Activated T-helper 1 cell treated with anti-CD3 and anti-CD28 coated beads, Interleukin-12 subunit alpha, Interleukin-12 subunit beta, Interleukin-2, Interleukin-4 antibody, amounts not matched to agents 30 ng/mL and 10 ng/mL and 1 ng/mL, durations not matched to agents 14 hours and 24 hours and 36 hours (primary cell): ENCODE measurements around the gene NMT1. TPM values are rescaled to one million over a fixed set of nuclear protein-coding genes. Genes with fewer than 3 reads are reported as not detected.

Source experiments
- DNase-seq: peaks from one replicate; pipeline ENCODE4 v3.0.0; 2021; ENCODE audit warnings: low spot score
- H3K27ac Mint-ChIP-seq: one replicate; pipeline ENCODE4 v1.8.0; 2021; ENCODE audit warnings: mild to moderate bottlenecking, mixed read lengths
- H3K27me3 Mint-ChIP-seq: one replicate; pipeline ENCODE4 v1.8.0; 2022; ENCODE audit warnings: mild to moderate bottlenecking, moderate library complexity, mixed read lengths; ENCODE audit not compliant: insufficient read depth
- H3K36me3 Mint-ChIP-seq: one replicate; pipeline ENCODE4 v1.8.0; 2021; ENCODE audit warnings: low read depth, mixed read lengths
- H3K4me1 Mint-ChIP-seq: one replicate; pipeline ENCODE4 v1.8.0; 2021; ENCODE audit warnings: low read depth, mixed read lengths
- H3K4me3 Mint-ChIP-seq: one replicate; pipeline ENCODE4 v1.8.0; 2021; ENCODE audit warnings: mild to moderate bottlenecking, moderate library complexity, mixed read lengths
- H3K9me3 Mint-ChIP-seq: one replicate; pipeline ENCODE4 v1.8.0; 2021; ENCODE audit warnings: mixed read lengths
- intact Hi-C: fragments of 100-400 bp; cut with micrococcal nuclease; formaldehyde crosslinking; loops from one replicate; pipeline ENCODE4 v1.15.1; 2024
- total RNA-seq: library from RNA; stranded (reverse); gene quantifications from 2 replicates; pipeline ENCODE4 v1.2.3, GENCODE V29; 2022

NMT1 gene
- total RNA-seq, 1 donor from 2014 or later: 173 TPM

DNA sequence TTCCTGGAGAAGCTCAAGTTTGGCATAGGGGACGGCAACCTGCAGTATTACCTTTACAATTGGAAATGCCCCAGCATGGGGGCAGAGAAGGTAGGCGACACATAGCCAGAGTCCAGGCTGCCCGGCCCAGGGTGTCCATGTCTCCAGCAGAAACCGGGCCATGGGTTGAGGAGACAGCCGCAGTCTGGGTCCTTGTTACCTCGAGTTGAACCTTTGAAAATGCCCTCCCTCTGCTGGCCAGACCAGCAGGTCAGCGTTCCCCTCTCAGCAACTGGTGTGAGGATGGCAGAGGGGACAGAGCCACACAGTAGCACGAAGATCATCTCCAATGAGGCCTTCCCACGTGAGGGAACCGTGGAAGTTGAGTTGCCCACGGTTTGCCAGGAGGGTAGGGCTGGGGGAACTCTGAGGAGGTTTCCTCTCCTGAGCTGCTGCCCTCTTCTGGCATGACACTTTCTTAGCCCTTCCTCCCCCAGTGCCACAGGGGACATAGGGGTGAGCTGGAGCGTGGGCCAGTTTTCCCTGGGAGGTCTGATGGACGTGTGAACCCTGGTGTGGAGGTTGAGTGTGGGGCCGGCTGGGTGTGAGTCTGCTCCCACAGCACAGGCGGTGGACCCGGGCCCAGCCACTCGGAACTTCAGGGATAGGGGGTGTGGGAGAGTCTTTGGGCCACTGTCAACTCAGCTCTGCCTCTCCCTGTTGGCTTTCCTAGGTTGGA is 43.9 kb downstream of the NMT1 start:
- intact Hi-C loops: no loop called here
- Mint-ChIP-seq H3K9me3 (no peaks in the 10 kb centered on the region), H3K27ac (no peak overlapping the region), H3K4me1 (no peaks in the 10 kb centered on the region), H3K36me3 (peaks cover 25% of the 10 kb centered on the region), H3K4me3 (no peak overlapping the region), H3K27me3 (no peaks in the 10 kb centered on the region)
- DNase-seq: no peak

DNA sequence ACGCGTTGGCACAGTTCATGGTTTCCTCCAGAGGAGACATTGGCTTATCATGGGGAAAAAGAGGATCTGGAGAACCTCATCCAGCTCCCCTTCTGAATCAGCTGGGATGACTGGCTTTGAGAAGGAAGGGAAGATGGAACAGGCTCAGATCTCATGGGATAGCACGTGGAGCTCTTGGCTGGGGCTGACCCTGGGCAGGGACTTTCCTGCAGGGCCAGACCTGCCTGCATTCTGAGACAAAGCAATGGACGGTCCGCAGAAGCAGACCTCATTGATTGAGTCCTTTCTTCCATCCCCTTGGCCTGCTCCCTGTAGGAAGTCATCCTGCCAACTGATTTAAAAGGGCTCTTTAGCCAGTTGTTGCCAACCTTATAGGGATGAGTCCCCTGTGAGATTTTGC is 45.0 kb downstream of the NMT1 start:
- no peak overlapping the region for H3K4me3 Mint-ChIP-seq
- no peak overlapping the region for H3K27ac Mint-ChIP-seq
- DNase-seq: no peak
- no peaks in the 10 kb centered on the region for H3K9me3 Mint-ChIP-seq
- peaks cover 25% of the 10 kb centered on the region for H3K36me3 Mint-ChIP-seq
- H3K27me3 Mint-ChIP-seq: no peaks in the 10 kb centered on the region
- intact Hi-C loops: no loop called here
- no peaks in the 10 kb centered on the region for H3K4me1 Mint-ChIP-seq

- Mint-ChIP-seq H3K4me3 (no peak overlapping the region), H3K4me1 (no peaks in the 10 kb centered on the region), H3K36me3 (peaks cover 25% of the 10 kb centered on the region), H3K27me3 (no peaks in the 10 kb centered on the region), H3K27ac (no peak overlapping the region), H3K9me3 (no peaks in the 10 kb centered on the region)
- no peak for DNase-seq
- intact Hi-C loops: no loop called here
Measured at GRCh38 chr17:45106582-45106981, 45.5 kb downstream of the NMT1 start.

DNA sequence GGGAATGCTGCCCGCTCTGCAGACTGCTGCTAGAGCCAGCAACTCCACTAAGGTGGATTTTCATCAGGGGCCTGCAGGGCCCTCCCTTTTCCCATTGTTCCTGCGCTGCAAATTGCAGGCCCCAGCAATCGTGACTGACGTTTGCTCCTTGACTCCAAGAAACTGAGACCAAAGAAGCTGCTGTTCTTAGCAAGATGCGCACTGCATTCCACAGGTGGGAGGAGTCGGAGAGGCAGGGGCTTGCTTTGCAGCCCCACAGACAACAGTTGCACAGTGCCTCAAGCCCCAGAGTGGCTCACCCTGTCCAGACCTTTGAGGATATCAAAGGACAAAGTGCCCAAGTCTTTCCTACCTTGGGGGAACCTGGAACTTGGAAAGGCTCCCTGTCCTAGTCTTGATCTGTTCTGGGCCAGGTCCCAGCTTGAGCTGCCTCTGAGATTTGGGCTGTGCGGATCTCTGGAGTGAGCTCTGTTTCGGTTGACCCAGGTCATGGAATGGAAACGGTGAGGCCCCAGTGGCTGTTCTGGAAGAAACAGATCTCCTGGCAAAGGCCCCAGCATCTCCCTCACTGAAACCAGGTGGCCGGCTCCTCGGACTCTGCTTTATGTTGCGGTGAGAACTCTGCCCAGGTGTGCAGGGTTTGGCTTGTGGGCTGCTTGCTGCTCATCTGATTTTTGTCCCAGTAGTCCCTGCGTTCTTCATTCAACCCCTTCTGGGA is 46.3 kb downstream of the NMT1 start:
- H3K27ac Mint-ChIP-seq: no peak overlapping the region
- intact Hi-C loops: no loop called here
- no peak overlapping the region for H3K4me3 Mint-ChIP-seq
- H3K27me3 Mint-ChIP-seq: no peaks in the 10 kb centered on the region
- peaks cover 22% of the 10 kb centered on the region for H3K36me3 Mint-ChIP-seq
- H3K9me3 Mint-ChIP-seq: no peaks in the 10 kb centered on the region
- DNase-seq: no peak
- no peaks in the 10 kb centered on the region for H3K4me1 Mint-ChIP-seq

DNA sequence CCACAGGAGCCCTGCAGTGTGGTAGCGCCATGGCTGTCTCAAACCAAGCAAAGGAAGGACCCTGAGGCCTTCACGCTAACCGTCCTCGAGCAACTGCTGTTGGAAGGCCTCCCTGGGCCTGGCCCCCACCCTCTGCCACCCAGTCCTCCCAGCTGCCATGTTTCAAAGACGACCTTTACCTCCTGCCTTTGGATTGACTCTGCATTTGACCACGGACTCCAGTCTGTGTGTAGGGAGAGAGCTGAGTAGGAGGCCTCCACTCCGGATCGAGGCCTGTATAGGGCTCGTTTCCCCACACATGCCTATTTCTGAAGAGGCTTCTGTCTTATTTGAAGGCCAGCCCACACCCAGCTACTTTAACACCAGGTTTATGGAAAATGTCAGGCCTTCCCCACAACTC is 46.9 kb downstream of the NMT1 start:
- H3K36me3 Mint-ChIP-seq: peaks cover 17% of the 10 kb centered on the region
- no peak overlapping the region for H3K4me3 Mint-ChIP-seq
- intact Hi-C loops: no loop called here
- no peak overlapping the region for H3K27ac Mint-ChIP-seq
- no peaks in the 10 kb centered on the region for H3K9me3 Mint-ChIP-seq
- H3K27me3 Mint-ChIP-seq: no peaks in the 10 kb centered on the region
- H3K4me1 Mint-ChIP-seq: no peaks in the 10 kb centered on the region
- DNase-seq: no peak

DNA sequence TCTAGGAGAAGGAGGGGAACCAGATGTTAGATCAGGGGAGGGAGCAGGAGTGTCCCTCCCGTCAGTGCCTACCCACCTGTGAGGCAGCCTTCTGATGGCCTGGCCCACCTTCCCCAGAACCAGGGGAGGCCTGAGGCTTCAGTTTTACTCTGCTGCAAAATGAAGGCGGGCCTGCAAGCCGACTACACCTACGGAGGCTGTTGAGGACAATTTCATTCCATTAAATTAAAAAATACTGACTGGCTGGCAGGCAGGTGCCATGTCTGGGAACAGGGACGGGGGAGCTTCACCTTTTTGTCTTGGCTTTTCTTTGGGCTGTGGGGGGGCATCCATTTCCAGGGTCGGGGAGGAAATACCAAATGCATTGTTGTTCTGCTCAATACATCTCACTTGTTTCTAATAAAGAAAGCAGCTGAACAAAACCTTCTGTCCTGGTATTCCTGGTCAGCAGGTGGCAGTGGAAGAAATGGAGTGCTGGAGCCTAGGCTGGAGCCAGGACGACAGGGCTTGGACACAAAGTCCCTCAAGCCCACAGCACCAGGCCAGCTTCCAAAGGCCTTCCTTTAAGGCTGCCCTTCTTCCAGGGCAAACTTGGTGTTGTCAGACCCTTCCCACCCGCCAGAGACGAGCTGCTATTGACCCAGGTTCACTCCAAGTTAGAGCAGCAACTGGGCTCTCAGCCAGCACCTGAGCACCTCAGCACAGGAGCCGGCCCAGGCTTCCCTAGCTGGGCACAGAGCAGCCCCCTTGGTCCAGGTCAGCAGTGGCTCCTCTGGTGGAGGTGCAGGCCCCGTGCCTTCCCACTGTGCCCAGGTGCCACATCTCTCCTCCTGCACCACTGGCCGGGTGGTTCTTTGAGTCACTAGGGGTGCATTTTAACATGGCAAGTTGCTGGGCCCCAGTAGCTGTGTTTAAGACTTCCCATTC is 47.7 kb downstream of the NMT1 start:
- Mint-ChIP-seq H3K4me3 (no peak overlapping the region), H3K36me3 (peaks cover 11% of the 10 kb centered on the region), H3K27ac (no peak overlapping the region), H3K9me3 (no peaks in the 10 kb centered on the region), H3K4me1 (no peaks in the 10 kb centered on the region), H3K27me3 (no peaks in the 10 kb centered on the region)
- DNase-seq: no peak
- intact Hi-C loops: no loop called here

- no peak overlapping the region for H3K27ac Mint-ChIP-seq
Measured at GRCh38 chr17:45110676-45111611, 49.8 kb downstream of the NMT1 start.

GRCh38 chr17:45111850-45112249 is 50.7 kb downstream of the NMT1 start:
- intact Hi-C loops: no loop called here
- Mint-ChIP-seq H3K36me3 (peaks cover 4% of the 10 kb centered on the region), H3K27me3 (no peaks in the 10 kb centered on the region), H3K27ac (no peak overlapping the region), H3K4me3 (no peak overlapping the region), H3K4me1 (no peaks in the 10 kb centered on the region), H3K9me3 (no peaks in the 10 kb centered on the region)
- DNase-seq: no peak

More at GRCh38 chr17:45110676-45111611, 49.8 kb downstream of the NMT1 start:
- no peaks in the 10 kb centered on the region for H3K27me3 Mint-ChIP-seq
- H3K9me3 Mint-ChIP-seq: no peaks in the 10 kb centered on the region
- no peaks in the 10 kb centered on the region for H3K4me1 Mint-ChIP-seq
- H3K4me3 Mint-ChIP-seq: no peak overlapping the region
- intact Hi-C loops: no loop called here
- no peak for DNase-seq
- peaks cover 4% of the 10 kb centered on the region for H3K36me3 Mint-ChIP-seq

GRCh38 chr17:45112559-45113423 is 51.7 kb downstream of the NMT1 start:
- Mint-ChIP-seq H3K4me3 (no peak overlapping the region), H3K27me3 (no peaks in the 10 kb centered on the region), H3K9me3 (no peaks in the 10 kb centered on the region), H3K27ac (no peak overlapping the region), H3K4me1 (no peaks in the 10 kb centered on the region), H3K36me3 (peaks cover 4% of the 10 kb centered on the region)
- no peak for DNase-seq
- intact Hi-C loops: no loop called here

DNA sequence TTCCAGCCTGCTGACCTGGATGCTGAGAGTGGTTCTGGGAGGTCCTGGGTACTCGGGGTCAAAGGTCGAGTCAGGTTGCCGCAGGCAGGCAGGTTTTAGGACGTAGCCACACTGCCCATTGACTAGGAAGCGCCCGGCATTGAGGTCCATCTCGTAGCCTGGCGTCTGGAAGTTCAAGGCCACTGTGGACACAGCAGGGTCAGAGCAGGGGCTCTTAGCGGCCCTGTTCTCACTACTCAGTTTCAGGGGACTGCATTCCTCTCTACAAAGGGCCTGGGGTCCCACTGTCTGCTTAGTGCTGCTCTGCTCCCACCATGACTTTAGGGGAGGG is 52.3 kb downstream of the NMT1 start:
- intact Hi-C loops: no loop called here
- H3K4me3 Mint-ChIP-seq: no peak overlapping the region

DNA sequence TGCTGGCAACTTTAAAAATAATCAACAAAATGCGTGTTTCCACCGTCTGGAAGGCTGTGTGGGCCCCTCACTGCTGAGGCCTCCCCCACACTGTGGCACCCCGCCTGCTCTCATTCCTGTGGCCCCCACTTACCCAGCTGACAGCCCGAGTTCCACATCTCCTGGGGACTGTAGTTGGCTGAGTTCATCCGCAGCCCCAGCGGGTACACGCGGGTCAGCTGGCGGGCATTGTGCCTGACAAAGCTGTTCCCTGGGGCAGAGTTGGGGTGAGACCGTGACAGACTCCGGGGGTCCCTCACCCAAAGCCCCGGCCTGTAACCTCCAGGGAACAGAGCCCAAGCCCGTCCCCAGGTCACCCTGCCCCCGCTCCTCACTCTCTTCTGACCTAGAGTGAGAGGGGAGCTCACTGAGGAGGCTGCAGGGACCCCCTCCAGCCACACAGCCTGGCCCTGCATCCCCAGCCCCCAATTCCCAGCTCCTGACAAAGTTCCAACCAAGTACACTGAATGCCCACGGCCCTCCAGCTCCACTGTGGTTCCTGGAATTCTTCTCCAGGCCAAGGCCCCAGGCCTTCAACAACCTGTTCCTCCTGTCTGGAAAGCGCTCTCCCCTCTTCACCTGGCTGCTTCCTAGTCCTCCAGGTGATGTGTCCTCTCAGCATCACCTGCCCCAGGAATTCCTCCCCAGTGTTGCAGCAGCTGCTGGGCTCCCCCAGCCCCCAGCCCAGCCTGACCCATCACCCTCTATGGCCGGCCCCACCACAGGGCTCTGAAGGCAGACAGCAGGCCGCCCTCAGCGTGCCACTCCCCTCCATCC is 53.2 kb downstream of the NMT1 start:
- DNase-seq: no peak
- H3K9me3 Mint-ChIP-seq: no peaks in the 10 kb centered on the region
- H3K36me3 Mint-ChIP-seq: no peaks in the 10 kb centered on the region
- intact Hi-C loops: no loop called here
- H3K27ac Mint-ChIP-seq: no peak overlapping the region
- no peaks in the 10 kb centered on the region for H3K4me1 Mint-ChIP-seq
- H3K4me3 Mint-ChIP-seq: no peak overlapping the region
- H3K27me3 Mint-ChIP-seq: peaks cover 4% of the 10 kb centered on the region

More for the DNA sequence above, 52.3 kb downstream of the NMT1 start:
- Mint-ChIP-seq H3K4me1 (no peaks in the 10 kb centered on the region), H3K27ac (no peak overlapping the region), H3K36me3 (no peaks in the 10 kb centered on the region), H3K9me3 (no peaks in the 10 kb centered on the region), H3K27me3 (no peaks in the 10 kb centered on the region)
- no peak for DNase-seq
